Endothelial cell of umbilical vein (primary cell): ENCODE results near the gene CAND1. TPM values are rescaled to one million over a fixed set of nuclear protein-coding genes. Genes with fewer than 3 reads are reported as not detected.

Experiments
- BruUV-seq: library from RNA; stranded (reverse); fragments of 400-500 nt; replicated peaks from 2 replicates; lab custom pipeline; 2021; lab: Mats Ljungman, UMichigan
- CTCF ChIA-PET: fragments of 300-600, 350-600 bp; sonication (Branson Sonifier 250); formaldehyde crosslinking; loops from one replicate; lab custom pipeline; 2021; ENCODE audit warnings: antibody characterized with exemption, inconsistent platforms; lab: Charles Lee
- POLR2A ChIA-PET: fragments of 300-600, 350-600 bp; sonication (Branson Sonifier 250); formaldehyde crosslinking; loops from one replicate; lab custom pipeline; 2021; ENCODE audit warnings: antibody characterized with exemption, inconsistent platforms; lab: Charles Lee
- DNase-seq: peaks from one replicate; pipeline ENCODE4 v3.0.0-alpha.2; 2011; ENCODE audit warnings: low read depth, low spot score
- FAIRE-seq: peaks from 2 replicates; lab custom pipeline; 2011; peaks lifted over from hg19 to GRCh38; lab: Jason Lieb, UNC
- H2AFZ ChIP-seq: 2 replicates; pipeline ENCODE4 v1.6.0; 2012; ENCODE audit warnings: low read depth, low read length, control low read depth, inconsistent platforms
- H3K27ac ChIP-seq: 2 replicates; pipeline ENCODE4 v1.5.1; 2011; ENCODE audit warnings: low read depth, mild to moderate bottlenecking, control low read depth, low read length, moderate library complexity; ENCODE audit not compliant: insufficient read depth
- H3K27me3 ChIP-seq, 2 experiments: 2 replicates each; pipeline versions ENCODE4 v1.6.0 to v1.6.1; 2011; ENCODE audit warnings: low read length in 2 of 2, mixed read lengths in 1 of 2; ENCODE audit not compliant: control insufficient read depth in 2 of 2, insufficient read depth in 2 of 2
- H3K36me3 ChIP-seq, 2 experiments: 2 replicates in 1 of 2; 3 replicates in 1 of 2; pipeline ENCODE4 v1.5.1; 2011; ENCODE audit warnings: low read length in 2 of 2, mild to moderate bottlenecking in 1 of 2, moderate library complexity in 1 of 2; ENCODE audit not compliant: control insufficient read depth in 2 of 2, insufficient read depth in 2 of 2; ENCODE audit errors: extremely low read depth in 1 of 2
- H3K4me1 ChIP-seq: 3 replicates; pipeline ENCODE4 v1.5.1; 2011; ENCODE audit warnings: mild to moderate bottlenecking, low read length; ENCODE audit not compliant: control insufficient read depth, insufficient read depth; ENCODE audit errors: extremely low read depth
- H3K4me2 ChIP-seq: 2 replicates; pipeline ENCODE4 v1.6.1; 2011; ENCODE audit warnings: low read length, control low read depth, mixed read lengths; ENCODE audit not compliant: insufficient read depth
- H3K4me3 ChIP-seq, 3 experiments: fragments of 200-600 bp in 1 of 3; sonication (generic), shearing (Covaris generic) in 1 of 3; replicated peaks in 1 of 3; 2 replicates each; pipeline ENCODE4 v1.5.1; 2011 to 2016; ENCODE audit warnings: control low read depth in 3 of 3, low read length in 3 of 3, mild to moderate bottlenecking in 2 of 3, inconsistent platforms in 1 of 3, low read depth in 1 of 3, moderate library complexity in 1 of 3; ENCODE audit not compliant: insufficient read depth in 1 of 3
- H3K79me2 ChIP-seq: 2 replicates; pipeline ENCODE4 v1.6.0; 2012; ENCODE audit warnings: low read length, inconsistent platforms; ENCODE audit not compliant: control insufficient read depth, insufficient read depth
- H3K9ac ChIP-seq: replicated peaks from 2 replicates; pipeline ENCODE3; 2011; ENCODE audit warnings: low read length, control low read depth; ENCODE audit not compliant: insufficient read depth; ENCODE audit errors: extremely low read depth
- H3K9me1 ChIP-seq: replicated peaks from 3 replicates; pipeline ENCODE4 v1.6.0; 2011; ENCODE audit warnings: mild to moderate bottlenecking, low read length; ENCODE audit not compliant: control insufficient read depth, insufficient read depth; ENCODE audit errors: extremely low read depth
- H3K9me3 ChIP-seq: replicated peaks from 2 replicates; pipeline ENCODE4 v1.5.1; 2012; ENCODE audit warnings: low read length, inconsistent platforms; ENCODE audit not compliant: control insufficient read depth, insufficient read depth
- H4K20me1 ChIP-seq: replicated peaks from 2 replicates; pipeline ENCODE3; 2011; ENCODE audit warnings: mild to moderate bottlenecking, low read length; ENCODE audit not compliant: control insufficient read depth, insufficient read depth; ENCODE audit errors: extremely low read depth
- EZH2 ChIP-seq: IDR thresholded peaks from 2 replicates; pipeline ENCODE4 v1.6.1; 2012; ENCODE audit warnings: borderline replicate concordance, low read depth, mild to moderate bottlenecking, moderate library complexity, low read length, inconsistent platforms; ENCODE audit not compliant: severe bottlenecking
- FOS ChIP-seq: IDR thresholded peaks from 2 replicates; pipeline ENCODE4 v1.6.1; 2011; ENCODE audit warnings: mild to moderate bottlenecking, low read length, moderate library complexity, borderline replicate concordance; ENCODE audit not compliant: insufficient read depth
- GATA2 ChIP-seq: IDR thresholded peaks from 2 replicates; pipeline ENCODE4 v1.7.0; 2011; ENCODE audit warnings: low read depth, mild to moderate bottlenecking, moderate library complexity, mixed read lengths, low read length; ENCODE audit not compliant: insufficient read length, insufficient read depth
- JUN ChIP-seq: IDR thresholded peaks from 2 replicates; pipeline ENCODE4 v1.6.1; 2011; ENCODE audit warnings: borderline replicate concordance, low read depth; ENCODE audit not compliant: insufficient read length, insufficient read depth
- MAX ChIP-seq: IDR thresholded peaks from 2 replicates; pipeline ENCODE4 v1.6.1; 2011; ENCODE audit not compliant: insufficient read depth, insufficient read length
- MYC ChIP-seq: IDR thresholded peaks from one replicate; pipeline ENCODE4 v1.6.1; 2011; ENCODE audit warnings: mild to moderate bottlenecking, low read depth, low read length
- POLR2A ChIP-seq: IDR thresholded peaks from 2 replicates; pipeline ENCODE4 v1.6.1; 2012; ENCODE audit warnings: low read depth, mild to moderate bottlenecking, control low read depth, low read length
- POLR2AphosphoS5 ChIP-seq: IDR thresholded peaks from 2 replicates; pipeline ENCODE4 v1.6.1; 2012; ENCODE audit warnings: low read depth, mild to moderate bottlenecking, control low read depth, low read length, moderate library complexity; ENCODE audit not compliant: insufficient read depth
- dilution Hi-C: fragments of 300-500 bp; cut with MboI; formaldehyde crosslinking; loops from one replicate; pipeline ENCODE4 v1.15.0; 2019; ENCODE audit warnings: low sequenced_read_pairs; ENCODE audit not compliant: extremely low pct_ligation_motif_present
- intact Hi-C: fragments of 100-400 bp; cut with micrococcal nuclease; formaldehyde crosslinking; loops from one replicate; pipeline ENCODE4 v1.10.0; 2022
- polyA plus RNA-seq, 4 experiments: library from polyadenylated mRNA; depleted of rRNA in 3 of 4; stranded (reverse) in 3 of 4; unstranded in 1 of 4; fragments of >200 nt; gene quantifications; 2 replicates each; pipeline versions ENCODE4 v1.2.1 to v1.2.3, GENCODE V29; 2011 to 2012; ENCODE audit warnings: missing spikeins in 1 of 4
- total RNA-seq: library from RNA; stranded (reverse); gene quantifications from 2 replicates; pipeline ENCODE4 v1.2.3, GENCODE V29; 2021
- TF ChIP-seq, protein P1 (sequence below), 2 donors: IDR thresholded peaks; 1 replicate in 1 of 2; 2 replicates in 1 of 2; pipeline ENCODE4 v1.5.1; 2011; ENCODE audit warnings: low read length in 2 of 2, mild to moderate bottlenecking in 2 of 2, moderate library complexity in 2 of 2, control low read depth in 1 of 2, inconsistent platforms in 1 of 2, low read depth in 1 of 2; ENCODE audit not compliant: insufficient read depth in 1 of 2; ENCODE audit errors: extremely low read depth in 1 of 2

CAND1 gene
- total and polyA plus RNA-seq, 2 donors (not counting 3 experiments of a cell fraction or from before 2014, with no cell fraction given), result 28.3 to 128 TPM

GRCh38 chr12:67331828-67332227 lies 62.7 kb downstream of the CAND1 start:
- Histone ChIP-seq H3K36me3 (no peaks in the 10 kb centered on the region), H3K4me2 (no peak overlapping the region), H3K27me3 (no peaks in the 10 kb centered on the region), H4K20me1 (no peaks in the 10 kb centered on the region), H3K9me3 (no peaks in the 10 kb centered on the region), H3K4me1 (no peaks in the 10 kb centered on the region), H2AFZ (no peak overlapping the region), H3K27ac (no peak overlapping the region), H3K9ac (no peak overlapping the region), H3K9me1 (no peaks in the 10 kb centered on the region), H3K79me2 (no peaks in the 10 kb centered on the region), H3K4me3 (no peak overlapping the region)
- ChIA-PET CTCF (interaction anchor here (1.2 to 2.3 kb wide), 3 partner anchors 10 to 611 kb away, joined by 3 to 5 read pairs (median 4); partner anchors contain the start of gene CAND1), POLR2A (no interaction called here)
- intact Hi-C loops (no loop called here), dilution Hi-C loops (no loop called here)
- BruUV-seq, result no TSS peak
- DNase-seq (no peak), FAIRE-seq (no peak)
- TF ChIP-seq MYC (no peak), EZH2 (no peak), GATA2 (no peak), MAX (no peak), FOS (no peak), POLR2AphosphoS5 (no peak), JUN (no peak), POLR2A (no peak)
- TF ChIP-seq, protein P1, sequence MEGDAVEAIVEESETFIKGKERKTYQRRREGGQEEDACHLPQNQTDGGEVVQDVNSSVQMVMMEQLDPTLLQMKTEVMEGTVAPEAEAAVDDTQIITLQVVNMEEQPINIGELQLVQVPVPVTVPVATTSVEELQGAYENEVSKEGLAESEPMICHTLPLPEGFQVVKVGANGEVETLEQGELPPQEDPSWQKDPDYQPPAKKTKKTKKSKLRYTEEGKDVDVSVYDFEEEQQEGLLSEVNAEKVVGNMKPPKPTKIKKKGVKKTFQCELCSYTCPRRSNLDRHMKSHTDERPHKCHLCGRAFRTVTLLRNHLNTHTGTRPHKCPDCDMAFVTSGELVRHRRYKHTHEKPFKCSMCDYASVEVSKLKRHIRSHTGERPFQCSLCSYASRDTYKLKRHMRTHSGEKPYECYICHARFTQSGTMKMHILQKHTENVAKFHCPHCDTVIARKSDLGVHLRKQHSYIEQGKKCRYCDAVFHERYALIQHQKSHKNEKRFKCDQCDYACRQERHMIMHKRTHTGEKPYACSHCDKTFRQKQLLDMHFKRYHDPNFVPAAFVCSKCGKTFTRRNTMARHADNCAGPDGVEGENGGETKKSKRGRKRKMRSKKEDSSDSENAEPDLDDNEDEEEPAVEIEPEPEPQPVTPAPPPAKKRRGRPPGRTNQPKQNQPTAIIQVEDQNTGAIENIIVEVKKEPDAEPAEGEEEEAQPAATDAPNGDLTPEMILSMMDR (IDR thresholded peaks at IDR 0.05; ENCODE audit: extremely low read depth in 1 of 2, insufficient read depth in 1 of 2, low read depth in 1 of 2, low read length in 2 of 2), result no peak
